WI38 (cell line): ENCODE results near the gene L3MBTL2.
"Not testable (repeated sequence)": the region's sequence is repeated elsewhere in the genome, so short reads cannot be mapped to it uniquely, and the experiment has no call there.

Experiments
- H3K4me3 ChIP-seq: 2 replicates; pipeline ENCODE4 v1.5.1; 2011; ENCODE audit warnings: low read depth, mild to moderate bottlenecking, control low read depth, low read length
- CTCF ChIP-seq: IDR thresholded peaks from 2 replicates; pipeline ENCODE4 v1.5.1; 2012; ENCODE audit warnings: low read depth, mild to moderate bottlenecking, control low read depth, low read length

The L3MBTL2 gene

DNA sequence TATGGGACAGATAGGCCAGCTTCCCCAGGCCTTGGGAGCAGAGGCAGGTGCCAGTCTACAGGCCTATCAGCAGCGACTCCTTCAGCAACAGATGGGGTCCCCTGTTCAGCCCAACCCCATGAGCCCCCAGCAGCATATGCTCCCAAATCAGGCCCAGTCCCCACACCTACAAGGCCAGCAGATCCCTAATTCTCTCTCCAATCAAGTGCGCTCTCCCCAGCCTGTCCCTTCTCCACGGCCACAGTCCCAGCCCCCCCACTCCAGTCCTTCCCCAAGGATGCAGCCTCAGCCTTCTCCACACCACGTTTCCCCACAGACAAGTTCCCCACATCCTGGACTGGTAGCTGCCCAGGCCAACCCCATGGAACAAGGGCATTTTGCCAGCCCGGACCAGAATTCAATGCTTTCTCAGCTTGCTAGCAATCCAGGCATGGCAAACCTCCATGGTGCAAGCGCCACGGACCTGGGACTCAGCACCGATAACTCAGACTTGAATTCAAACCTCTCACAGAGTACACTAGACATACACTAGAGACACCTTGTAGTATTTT lies 26.6 kb upstream of the L3MBTL2 start:
- TF ChIP-seq CTCF, result no peak
- H3K4me3 ChIP-seq, result no peak overlapping the region

GRCh38 chr22:41180362-41180761 lies 24.8 kb upstream of the L3MBTL2 start:
- not testable (repeated sequence) for H3K4me3 ChIP-seq

- no peak overlapping the region for H3K4me3 ChIP-seq
- no peak for TF ChIP-seq CTCF
Measured at GRCh38 chr22:41180926-41181325, 24.2 kb upstream of the L3MBTL2 start.

- no peak for TF ChIP-seq CTCF
- no peak overlapping the region for H3K4me3 ChIP-seq
Measured at GRCh38 chr22:41181349-41182241, 23.5 kb upstream of the L3MBTL2 start.

DNA sequence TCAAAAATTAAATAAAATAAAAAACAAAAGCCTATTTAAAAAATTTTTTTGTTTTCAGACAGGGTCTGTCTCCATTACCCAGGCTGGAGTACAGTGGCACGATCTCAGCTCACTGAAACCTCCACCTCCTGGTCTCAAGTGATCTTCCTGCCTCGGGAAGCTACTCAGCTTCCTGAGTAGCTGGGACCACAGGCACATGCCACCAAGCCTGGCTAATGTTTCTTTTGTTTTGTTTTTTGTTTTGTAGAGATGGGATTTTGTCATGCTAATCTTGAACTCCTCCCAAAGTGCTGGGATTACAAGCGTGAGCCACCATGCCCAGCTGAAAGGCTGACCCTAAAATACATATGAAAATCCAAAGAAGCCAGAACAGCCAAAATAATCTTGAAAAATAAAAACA lies 20.4 kb upstream of the L3MBTL2 start:
- no peak for TF ChIP-seq CTCF
- no peak overlapping the region for H3K4me3 ChIP-seq

DNA sequence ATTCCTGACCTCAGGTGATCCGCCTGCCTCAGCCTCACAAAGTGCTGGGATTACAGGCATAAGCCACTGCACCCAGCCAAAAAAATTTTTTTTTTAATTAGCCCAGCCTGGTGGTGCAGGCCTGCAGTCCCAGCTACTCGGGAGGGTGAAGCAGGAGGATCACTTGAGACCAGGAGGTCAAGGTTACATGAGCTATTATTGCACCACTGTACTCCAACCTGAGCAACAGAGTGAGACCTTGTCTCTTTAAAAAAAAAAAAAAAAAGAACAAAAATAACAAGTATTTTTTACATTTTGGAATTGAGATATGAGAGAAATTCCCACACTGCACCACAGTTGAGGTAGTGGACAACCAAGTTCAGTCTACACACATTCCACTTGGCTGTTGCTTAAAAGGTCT lies 13.6 kb upstream of the L3MBTL2 start:
- H3K4me3 ChIP-seq, result no peak overlapping the region
- no peak for TF ChIP-seq CTCF

DNA sequence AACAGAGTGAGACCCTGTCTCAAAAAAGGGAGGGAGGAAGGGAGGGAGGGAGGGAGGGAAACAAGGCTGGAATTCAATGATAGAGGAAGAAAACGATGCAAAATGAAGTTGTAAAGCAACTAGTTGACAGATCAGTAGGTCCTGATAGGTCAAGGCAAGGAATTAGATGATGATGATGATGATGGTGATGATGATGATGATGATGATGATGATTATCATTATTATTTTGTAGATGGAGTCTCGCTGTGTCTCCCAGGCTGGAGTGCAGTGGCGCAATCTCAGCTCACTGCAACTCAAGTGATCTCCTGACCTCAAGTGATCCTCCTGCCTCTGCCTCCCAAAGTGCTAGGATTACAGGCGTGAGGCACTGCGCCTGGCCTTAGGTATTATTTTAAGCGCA lies 11.3 kb upstream of the L3MBTL2 start:
- no peak overlapping the region for H3K4me3 ChIP-seq
- no peak for TF ChIP-seq CTCF
